HG03139 (cell line): ENCODE measurements around the gene PAFAH2.

Experiments used
- ATAC-seq: cut with Tn5 transposase; IDR thresholded peaks from one replicate; pipeline ENCODE4 v1.9.1; 2021; ENCODE audit not compliant: unreplicated experiment

The PAFAH2 gene

DNA sequence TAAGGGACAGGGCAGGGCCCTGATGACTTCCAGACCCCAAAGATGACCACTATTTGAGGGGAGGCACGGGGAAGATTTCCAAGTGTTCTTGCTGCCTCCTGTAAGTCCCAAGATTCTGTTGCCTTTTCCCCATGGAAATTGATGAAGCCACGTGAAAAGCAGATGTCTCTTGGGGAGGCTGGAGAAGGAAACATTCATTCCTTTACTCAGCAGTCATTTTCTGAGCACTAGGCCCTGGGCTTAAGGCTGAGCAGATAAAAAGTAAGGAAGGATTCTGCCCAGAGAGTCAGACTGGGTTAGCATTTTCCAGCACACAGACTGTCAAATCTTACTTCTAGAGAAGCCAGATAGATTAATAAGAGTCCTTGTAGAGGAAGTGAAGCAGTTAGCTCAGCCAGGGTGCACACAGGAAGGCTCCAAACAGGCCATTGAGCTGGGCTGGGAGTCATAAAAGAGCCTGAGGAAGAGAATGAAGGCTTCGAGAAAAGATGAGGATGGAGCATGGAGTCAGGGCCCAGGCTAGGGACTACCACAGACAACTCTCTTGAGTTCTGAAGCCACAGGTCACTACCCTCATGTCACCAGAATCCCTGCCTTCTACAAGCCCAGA is 33.9 kb upstream of the PAFAH2 start:
- ATAC-seq, result no peak

DNA sequence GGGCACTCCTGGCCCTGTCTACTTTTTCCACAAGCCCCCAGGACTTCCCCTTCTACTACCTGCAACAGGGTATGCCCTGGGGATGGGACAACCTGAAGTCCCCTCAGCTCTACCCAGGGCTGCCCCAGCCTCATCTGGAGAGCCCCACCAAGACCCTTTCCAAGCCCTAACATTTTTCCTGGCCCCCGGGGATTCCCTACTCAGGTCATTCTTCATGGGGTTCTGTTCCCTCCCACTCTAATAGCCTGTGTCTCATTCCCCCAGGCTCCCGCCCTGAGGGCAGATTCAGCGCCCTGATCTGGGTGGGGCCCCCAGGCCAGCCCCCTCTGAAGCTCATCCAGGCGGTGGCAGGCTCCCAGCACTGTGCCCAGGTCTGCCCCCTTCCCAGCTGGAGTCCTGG is 33.3 kb upstream of the PAFAH2 start:
- ATAC-seq, result no peak

DNA sequence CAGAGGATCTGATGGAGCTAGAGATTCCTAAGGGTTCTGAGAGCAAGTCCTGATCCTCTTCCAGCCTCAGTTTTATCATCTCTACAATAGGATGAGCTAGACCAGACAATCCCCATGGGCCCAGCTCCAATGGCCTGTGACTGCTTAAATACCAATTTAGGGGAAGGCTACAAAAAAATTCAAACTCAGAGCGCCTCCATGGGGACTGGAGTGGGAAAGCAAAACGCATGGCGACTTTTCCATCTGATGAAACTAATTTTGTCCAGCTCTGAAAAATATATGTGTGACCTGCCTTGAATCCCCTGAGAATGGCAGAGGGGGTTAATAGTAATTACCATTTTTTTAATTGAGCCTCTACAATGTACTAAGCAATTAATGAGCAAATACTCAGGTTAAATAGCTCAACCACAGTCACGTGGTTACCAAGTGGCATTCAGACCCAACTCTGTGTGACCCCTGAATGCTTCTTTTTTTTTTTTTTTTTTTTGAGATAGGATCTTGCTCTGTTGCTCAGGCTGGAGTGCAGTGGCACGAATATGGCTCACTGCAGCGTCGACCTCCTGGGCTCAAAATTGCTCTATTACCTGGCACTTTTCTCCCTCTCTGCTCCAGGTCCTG is 32.1 kb upstream of the PAFAH2 start:
- ATAC-seq, result no peak

DNA sequence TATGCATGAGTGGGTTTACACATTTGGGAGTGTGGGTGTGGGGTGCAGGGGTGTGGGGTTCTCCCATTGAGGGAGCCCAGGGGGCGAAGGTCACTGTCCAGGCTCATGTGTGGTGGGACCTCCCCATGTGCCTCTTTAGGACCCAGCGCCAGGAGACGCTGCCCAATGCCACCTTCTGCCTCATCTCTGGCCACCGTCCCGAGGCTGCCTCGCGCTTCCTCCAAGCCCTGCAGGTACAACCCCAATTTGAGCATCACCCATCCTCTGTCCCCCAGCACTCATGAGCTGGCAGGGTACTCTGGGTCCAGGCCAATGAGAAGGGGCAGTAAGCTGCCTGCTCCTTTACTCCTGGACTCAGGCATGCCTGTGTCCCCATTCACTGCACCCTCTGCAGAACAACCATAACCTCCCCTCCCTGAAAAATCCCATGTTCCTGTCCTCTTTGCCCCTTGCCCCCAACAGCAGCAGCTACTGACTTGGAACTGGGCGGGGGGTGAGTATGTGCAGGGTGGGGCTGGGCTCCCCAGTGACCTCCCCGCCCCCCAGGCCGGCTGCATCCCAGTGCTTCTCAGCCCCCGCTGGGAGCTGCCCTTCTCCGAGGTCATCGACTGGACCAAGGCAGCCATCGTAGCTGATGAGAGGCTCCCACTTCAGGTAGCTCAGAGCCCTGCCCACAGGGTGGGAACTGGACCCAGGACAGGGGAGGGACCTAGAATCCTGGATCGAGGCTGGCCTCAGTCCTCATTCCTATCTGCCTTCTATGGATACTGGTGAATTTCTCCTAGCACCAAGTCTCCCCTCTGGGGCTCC is 31.4 kb upstream of the PAFAH2 start:
- ATAC-seq, result no peak

DNA sequence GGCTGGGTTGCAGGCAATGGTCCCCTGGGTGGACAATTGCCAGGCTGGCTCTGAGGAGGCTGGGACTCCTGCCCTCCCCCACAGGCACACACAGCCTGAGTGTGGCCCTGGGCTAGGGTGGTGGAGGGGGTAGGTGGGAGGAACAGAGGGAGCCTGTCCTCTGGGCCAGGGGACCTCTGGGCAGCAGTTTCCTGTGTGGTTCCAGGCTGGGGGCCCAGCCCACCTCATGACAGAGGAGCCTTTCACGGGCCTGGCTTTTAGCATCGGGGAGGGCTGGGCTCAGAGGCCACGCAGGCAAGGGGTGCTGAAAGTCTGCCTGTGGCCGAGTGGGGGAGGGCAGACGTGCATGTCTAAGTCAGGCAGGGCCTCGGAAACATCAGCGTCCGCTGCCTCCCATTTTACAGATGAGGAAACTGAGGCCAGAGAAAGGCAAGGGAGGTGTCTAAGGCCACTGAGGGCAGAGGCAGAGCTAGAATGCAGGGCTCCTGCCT is 30.7 kb upstream of the PAFAH2 start:
- no peak for ATAC-seq

DNA sequence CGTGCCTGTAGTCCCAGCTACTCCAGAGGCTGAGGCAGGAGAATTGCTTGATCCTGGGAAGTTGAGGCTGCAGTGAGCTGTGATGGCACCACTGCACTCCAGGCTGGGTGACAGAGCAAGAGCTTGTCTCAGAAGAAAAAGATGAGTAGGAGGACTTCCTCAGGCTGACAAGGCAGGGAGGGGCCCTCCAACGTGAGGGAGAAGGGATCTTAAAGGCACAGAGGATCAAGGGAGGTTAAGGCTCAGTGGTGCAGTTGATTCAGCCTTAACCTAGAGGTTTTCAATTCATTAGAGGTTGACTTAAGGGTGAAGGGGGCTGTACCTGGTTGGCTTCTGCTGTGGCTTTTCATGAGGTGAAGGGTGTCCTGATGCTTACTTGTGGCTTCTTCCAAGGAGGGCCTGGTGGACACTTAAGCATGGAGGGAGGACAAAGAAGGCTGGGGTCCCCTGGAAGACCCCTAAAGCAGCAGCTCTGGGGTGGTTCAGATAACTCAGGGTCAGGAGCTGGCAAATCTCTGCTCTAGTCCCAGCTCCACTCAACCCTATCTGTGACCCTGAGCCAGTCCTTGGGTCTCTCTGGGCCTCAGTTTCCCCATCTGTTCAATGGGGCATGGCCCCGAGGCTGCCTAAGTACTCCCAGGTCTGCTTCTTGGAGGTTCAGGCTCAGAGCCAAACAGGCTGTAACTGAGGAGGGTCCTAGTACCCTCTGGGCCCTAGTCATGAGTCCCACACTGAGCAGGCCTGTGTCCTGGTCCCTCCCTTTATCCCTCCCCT is 30.0 kb upstream of the PAFAH2 start:
- ATAC-seq, result no peak

GRCh38 chr1:26025517-26025916 is 27.7 kb upstream of the PAFAH2 start:
- no peak for ATAC-seq

- no peak for ATAC-seq
Measured at GRCh38 chr1:26025060-26025459, 27.2 kb upstream of the PAFAH2 start.

DNA sequence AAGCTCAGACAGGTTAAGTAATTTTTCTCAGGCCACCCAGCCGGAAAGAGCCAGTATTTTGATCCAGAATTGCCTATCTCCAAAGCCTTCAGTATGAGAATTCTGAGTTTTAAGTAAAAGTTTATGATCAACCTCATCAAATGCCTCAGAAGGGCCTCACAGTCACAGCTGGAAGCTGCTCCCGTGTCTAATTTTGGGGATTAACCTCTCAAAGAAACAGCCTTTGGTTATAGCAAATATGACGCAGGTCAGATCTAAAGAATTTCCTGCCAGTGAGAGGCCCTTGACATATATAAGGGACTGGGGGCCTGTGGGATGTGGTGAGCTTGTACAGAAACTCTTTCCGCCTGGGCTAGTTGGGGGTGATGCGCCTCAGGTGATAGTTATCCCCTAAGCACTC is 26.0 kb upstream of the PAFAH2 start:
- no peak for ATAC-seq

GRCh38 chr1:26023009-26023408 is 25.1 kb upstream of the PAFAH2 start:
- ATAC-seq, result no peak

GRCh38 chr1:26022404-26022779 is 24.5 kb upstream of the PAFAH2 start:
- no peak for ATAC-seq

DNA sequence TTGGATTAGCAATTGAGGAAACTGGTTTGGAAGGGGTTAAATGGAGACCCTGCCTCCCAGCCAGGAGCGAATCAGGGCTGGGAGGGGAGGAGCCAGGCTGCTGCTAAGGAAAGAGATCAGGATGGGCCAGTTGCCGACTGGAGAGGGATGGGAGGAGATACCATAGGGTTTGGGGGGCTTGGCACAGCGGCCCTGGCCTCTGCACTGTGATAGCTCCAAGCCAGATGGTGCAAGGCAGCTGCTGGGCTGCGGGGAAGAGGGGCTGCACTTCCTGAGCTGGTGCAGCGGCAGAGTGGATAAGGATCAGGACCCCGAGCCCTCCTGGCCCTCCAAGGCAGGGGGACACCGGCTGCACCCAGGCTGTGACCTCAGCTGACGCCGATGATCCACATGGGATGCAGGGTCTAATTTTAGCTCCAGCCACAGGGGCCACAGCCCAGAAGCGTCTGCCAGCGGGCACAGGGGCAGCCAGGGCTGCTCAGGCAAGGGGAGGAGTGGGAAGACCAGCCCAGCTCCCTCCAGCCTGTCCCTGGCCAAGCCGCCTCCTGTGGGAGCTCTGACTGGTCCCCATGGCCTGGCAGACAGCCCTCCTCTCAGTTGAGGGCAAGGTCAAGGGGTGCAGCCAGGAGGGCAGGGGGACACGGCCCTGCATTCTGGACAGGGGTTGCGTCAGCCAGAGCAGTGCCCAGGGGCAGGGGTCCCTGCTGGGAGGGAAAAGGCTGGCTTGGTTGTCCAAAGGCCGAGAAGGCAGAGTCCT is 24.0 kb upstream of the PAFAH2 start, which contains the start of gene EXTL1:
EXTL1 (plus strand) TSS at position 129 of the 757 bp plus-strand sequence. CDS start 872 bp downstream, outside the sequence.
- no peak for ATAC-seq

- ATAC-seq, result no peak
Measured at GRCh38 chr1:26020941-26021646, 23.2 kb upstream of the PAFAH2 start.

DNA sequence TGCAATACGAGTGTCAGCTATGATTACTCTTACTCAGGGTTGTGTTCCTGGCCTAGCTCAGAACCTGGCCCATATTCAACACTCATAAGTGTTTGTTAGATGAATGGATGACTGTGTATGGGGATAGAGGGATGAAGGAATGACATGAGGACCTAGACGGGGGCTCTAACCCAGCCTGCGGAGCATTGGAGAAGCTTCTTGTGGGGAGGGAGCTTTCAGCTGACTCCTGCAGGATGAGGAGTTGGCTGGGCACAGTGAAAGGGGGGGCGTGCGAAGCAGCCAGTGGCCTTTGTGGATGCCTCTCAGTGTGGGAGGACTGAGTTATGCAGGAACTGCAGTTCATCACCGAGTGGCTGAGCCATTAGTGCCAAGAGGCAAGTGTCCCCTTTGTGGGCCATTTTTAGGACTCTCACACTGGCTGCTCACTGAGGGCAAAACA is 22.5 kb upstream of the PAFAH2 start:
- ATAC-seq, result no peak

DNA sequence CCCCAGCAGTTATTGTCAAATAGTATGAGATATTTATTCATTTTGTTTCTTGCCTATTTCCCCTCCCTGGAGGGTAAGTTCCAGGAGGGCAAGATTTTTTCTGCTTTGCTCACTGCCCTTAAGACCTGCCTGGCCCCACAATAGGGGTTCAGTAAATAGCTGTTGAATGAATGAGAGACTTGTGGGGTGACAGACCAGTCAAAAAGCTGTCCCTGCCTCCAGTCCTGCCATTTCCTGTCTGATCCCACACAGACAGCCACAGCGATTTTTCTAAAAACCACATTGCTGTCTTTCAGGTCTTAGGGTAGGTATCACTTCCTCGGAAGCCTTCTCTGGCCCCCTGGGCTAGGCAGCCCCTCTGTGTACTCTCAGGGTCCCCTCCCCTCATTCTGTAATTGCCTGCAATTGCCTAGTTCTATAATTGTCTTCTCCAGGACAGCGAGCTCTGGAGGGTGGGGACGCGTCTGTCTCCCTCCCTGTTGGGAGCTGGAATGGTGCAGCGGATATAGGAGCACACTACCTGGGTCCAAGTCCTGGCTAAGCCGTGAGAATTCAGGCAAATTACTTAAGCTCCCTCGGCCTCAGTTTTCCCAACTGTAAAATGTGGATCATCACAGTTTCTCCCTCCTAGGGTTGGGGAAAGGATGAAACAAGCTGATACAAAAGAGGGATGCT is 21.9 kb upstream of the PAFAH2 start:
- no peak for ATAC-seq

DNA sequence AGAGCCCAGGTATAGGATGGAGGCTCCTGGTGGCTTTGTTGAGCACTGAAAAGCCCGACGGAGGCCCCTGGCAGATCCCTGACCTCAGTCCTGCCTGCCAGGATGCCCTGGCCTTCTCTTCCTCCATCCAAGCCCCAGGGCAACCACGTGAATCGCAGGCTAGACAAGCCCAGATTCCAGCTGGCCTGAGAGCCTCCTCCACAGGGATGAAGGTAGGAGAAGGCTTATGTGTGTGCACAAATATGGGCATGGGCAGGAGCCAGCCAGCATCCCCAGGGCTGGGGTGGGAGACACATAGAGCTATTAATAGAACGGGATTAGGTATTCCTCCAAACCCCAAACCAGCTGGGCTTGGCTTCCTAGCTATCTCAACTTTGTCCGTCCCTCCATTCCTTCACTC is 19.7 kb upstream of the PAFAH2 start:
- no peak for ATAC-seq

DNA sequence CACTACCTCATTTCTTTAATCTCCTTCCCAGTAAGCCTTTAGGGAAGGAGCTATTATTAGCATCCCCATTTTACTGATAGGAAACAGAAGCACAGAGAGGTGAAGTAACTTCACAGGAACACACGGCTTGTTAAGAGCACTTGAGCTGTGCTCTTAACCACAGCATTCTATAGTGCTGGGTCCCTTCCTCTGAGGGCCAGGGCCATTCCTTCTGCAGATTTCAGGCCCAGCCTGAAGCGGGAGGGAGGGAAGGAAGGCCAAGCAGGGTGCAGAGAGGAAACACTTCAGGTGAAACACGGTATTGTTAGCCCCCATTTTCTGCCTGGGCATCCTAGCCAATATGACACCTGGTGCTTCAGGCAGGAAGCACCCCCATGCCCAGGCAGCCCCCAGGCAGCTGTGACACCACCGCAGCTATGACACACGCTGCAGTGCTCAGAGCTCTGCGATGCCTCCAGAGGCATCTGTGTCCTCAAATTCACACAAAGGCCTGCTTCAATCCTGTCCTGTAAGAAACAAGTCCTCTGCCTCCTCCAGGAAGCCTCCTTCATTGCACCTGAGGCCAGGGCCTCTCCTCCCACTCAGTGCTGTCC is 19.2 kb upstream of the PAFAH2 start:
- ATAC-seq, result no peak

DNA sequence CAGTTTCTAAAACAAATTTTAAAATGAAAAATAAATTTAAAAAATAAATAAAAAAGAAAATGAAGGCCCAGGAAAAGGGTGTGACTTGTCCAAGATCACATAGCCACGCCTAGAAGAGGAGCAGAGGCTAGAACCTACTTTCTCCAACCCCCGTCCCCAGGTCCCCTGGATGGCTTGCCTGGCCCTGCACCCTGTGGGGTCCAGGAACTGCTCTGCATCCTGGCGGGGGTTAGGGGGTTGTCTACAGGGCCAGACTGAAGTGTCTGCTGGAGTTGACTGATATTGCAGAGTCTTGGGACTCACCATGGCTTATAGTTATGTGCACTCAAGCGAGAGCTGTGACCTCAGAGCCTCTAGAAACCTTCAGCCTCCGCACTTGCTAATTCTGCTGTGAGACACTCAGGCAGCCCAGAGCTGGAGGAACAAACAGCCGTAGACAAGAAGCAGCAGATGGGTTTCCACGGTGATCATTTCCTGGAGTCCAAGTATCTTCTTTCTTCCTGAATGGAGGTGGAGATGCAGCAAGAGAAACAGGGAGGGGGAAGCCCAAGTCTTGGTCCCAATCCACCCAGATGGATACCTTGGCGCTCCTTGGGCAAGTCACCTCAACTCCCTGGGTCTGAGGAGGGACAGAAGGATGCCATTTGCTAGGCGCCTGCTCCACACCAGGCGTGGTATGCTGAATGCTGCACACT is 18.5 kb upstream of the PAFAH2 start:
- no peak for ATAC-seq
